Tibial nerve (tissue), 4 donors: Measurements from ENCODE around the gene HSCB.

Experiments
- CTCF ChIP-seq, 5 experiments: fragments of 200-600 bp in 3 of 5; fragments of 450-650 bp in 2 of 5; sonication (generic) in 3 of 5; IDR thresholded peaks; one replicate each; pipeline ENCODE4 v1.5.1; 2016 to 2019; ENCODE audit warnings: antibody characterized with exemption in 5 of 5, mild to moderate bottlenecking in 3 of 5, moderate library complexity in 2 of 5
- EP300 ChIP-seq, 2 donors: sonication (generic); formaldehyde crosslinking; IDR thresholded peaks; one replicate each; pipeline ENCODE4 v1.6.1; 2017; ENCODE audit warnings: antibody characterized with exemption in 2 of 2, mild to moderate bottlenecking in 1 of 2
- POLR2A ChIP-seq, 2 donors: fragments of 450-650 bp; IDR thresholded peaks; one replicate each; pipeline ENCODE4 v1.6.1; 2017; ENCODE audit warnings: antibody characterized with exemption in 2 of 2, mild to moderate bottlenecking in 2 of 2, moderate library complexity in 2 of 2

- no peak for TF ChIP-seq POLR2A (IDR thresholded peaks at IDR 0.05)
- no peak for TF ChIP-seq CTCF (IDR thresholded peaks at IDR 0.05)
- no peak for TF ChIP-seq EP300 (IDR thresholded peaks at IDR 0.05)
These were observed 60.2 kb downstream of the HSCB start for GRCh38 chr22:28801845-28802594.
